HL-60 (cell line): ENCODE measurements around the gene PLD6.

Source experiments
- POLR2AphosphoS5 ChIP-seq: IDR thresholded peaks from 2 replicates; pipeline ENCODE4 v1.6.1; 2012; ENCODE audit warnings: low read depth
- TF ChIP-seq, protein P1 (sequence below): IDR thresholded peaks from one replicate; pipeline ENCODE4 v1.5.1; 2011; ENCODE audit warnings: low read length, control low read depth, inconsistent platforms; ENCODE audit not compliant: insufficient read depth

DNA sequence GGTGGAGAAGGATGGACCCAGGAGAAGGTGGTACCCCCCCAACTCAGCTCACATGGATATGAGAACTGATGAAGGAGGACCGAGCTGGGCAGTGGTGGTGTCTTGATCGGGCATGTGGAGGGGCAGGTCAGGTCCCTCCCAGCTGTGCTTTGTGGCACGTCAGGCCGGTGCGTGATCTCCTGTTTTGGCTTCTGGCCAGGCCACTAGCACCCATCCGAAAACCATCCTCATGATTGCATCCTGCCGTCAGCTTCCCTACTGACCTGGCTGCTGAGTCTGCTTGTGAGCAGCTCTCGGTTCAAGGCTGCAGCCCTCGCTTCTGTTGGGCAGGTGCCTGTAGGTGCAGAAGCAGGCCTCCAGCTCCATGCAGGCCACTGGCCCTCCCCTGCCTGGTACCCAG is 53.1 kb downstream of the PLD6 start:
- TF ChIP-seq, protein P1, sequence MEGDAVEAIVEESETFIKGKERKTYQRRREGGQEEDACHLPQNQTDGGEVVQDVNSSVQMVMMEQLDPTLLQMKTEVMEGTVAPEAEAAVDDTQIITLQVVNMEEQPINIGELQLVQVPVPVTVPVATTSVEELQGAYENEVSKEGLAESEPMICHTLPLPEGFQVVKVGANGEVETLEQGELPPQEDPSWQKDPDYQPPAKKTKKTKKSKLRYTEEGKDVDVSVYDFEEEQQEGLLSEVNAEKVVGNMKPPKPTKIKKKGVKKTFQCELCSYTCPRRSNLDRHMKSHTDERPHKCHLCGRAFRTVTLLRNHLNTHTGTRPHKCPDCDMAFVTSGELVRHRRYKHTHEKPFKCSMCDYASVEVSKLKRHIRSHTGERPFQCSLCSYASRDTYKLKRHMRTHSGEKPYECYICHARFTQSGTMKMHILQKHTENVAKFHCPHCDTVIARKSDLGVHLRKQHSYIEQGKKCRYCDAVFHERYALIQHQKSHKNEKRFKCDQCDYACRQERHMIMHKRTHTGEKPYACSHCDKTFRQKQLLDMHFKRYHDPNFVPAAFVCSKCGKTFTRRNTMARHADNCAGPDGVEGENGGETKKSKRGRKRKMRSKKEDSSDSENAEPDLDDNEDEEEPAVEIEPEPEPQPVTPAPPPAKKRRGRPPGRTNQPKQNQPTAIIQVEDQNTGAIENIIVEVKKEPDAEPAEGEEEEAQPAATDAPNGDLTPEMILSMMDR = no peak
- TF ChIP-seq POLR2AphosphoS5 = no peak
